GM19324 (cell line): Measurements from ENCODE around the gene HBM.
"Not testable (repeated sequence)": the region's sequence is repeated elsewhere in the genome, so short reads cannot be mapped to it uniquely, and the experiment has no call there.

Source experiments
- ATAC-seq: cut with Tn5 transposase; IDR thresholded peaks from one replicate; pipeline ENCODE4 v1.9.1; 2021; ENCODE audit warnings: mild to moderate bottlenecking, moderate library complexity; ENCODE audit not compliant: unreplicated experiment, low FRiP score

HBM gene

GRCh38 chr16:144797-145252 is 21.0 kb upstream of the HBM start:
- no peak for ATAC-seq

- ATAC-seq, result no peak
These were observed 19.1 kb upstream of the HBM start for GRCh38 chr16:146646-147045.

DNA sequence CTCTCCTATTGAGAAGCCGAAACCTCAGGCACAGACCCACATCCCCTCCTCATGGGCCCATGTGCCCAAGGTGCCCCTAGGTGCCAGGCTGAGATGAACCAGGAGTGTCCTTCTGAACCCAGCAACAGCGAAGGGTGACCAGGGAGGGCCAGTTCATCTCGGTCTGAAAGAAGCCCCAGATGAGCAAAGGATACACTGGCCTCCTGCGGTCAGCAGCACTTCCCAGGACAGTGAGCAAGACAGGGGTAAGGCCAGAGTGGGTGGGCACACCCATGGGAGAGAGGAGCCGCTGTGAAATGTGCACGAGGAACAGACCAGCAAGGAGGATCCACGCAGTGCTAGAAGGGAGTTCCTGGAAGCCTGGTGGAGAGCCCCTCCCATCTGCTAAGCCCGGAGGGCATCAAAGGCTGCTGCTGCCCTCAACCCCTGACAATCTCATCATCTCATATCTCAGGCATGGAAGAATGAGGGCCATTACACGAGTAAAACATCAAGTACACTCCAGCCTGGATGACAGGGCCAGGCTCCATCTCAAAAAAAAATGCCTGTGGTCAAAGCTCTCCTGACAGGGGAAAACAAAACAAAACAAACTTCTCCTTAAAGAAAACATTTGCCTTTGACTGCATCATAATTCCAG is 16.6 kb upstream of the HBM start:
- ATAC-seq, result no peak

- no peak for ATAC-seq
These were observed 13.3 kb upstream of the HBM start, which contains the start of gene HBZ for GRCh38 chr16:152141-153128. Gene HBZ, plus strand, starts transcription at chr16:152644. Its CDS starts 266 bp downstream, at chr16:152910.

DNA sequence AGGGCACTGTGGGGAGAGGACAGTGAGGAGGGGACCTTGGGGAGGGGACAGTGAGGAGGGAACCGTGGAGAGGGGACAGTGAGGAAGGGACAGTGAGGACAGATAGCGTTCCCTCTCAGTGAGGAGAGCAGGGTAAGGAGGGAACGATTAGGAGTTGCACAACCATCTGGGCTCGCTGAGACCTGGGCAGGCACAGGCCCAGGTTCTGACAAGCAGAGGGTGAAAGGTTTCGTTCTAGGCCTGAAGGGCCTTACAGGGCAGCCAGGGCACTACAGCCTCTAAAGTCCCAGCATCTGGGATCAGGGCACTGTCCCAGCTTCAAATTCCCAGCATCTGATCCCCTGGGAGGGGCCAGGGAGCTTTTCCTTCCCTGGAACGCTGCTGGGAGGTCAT is 12.7 kb upstream of the HBM start:
- ATAC-seq, result not testable (repeated sequence)

DNA sequence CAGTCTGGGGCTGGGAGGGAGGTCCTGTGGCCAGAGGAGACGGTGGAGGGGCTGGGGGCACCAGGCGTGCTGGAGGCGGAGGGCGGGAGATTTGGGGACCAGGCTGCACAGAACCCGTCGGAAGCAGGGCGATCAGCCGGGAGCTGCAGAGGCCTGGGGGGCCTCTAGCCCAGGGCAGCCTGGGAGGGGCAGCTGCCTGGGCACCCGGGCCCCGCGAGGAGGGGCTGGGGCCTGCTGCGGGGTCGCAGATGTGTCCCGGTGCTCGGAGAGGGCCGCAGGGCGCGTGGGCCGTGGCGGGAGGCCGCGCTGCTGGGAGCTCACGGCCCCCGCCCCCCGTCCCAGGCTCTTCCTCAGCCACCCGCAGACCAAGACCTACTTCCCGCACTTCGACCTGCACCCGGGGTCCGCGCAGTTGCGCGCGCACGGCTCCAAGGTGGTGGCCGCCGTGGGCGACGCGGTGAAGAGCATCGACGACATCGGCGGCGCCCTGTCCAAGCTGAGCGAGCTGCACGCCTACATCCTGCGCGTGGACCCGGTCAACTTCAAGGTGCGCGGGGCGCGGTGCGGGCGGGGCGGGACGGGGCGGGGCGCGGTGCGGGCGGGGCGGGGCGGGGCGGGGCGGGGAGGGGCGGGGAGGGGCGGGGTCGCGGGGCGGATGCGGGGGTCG is 12.1 kb upstream of the HBM start:
- ATAC-seq, result not testable (repeated sequence)

DNA sequence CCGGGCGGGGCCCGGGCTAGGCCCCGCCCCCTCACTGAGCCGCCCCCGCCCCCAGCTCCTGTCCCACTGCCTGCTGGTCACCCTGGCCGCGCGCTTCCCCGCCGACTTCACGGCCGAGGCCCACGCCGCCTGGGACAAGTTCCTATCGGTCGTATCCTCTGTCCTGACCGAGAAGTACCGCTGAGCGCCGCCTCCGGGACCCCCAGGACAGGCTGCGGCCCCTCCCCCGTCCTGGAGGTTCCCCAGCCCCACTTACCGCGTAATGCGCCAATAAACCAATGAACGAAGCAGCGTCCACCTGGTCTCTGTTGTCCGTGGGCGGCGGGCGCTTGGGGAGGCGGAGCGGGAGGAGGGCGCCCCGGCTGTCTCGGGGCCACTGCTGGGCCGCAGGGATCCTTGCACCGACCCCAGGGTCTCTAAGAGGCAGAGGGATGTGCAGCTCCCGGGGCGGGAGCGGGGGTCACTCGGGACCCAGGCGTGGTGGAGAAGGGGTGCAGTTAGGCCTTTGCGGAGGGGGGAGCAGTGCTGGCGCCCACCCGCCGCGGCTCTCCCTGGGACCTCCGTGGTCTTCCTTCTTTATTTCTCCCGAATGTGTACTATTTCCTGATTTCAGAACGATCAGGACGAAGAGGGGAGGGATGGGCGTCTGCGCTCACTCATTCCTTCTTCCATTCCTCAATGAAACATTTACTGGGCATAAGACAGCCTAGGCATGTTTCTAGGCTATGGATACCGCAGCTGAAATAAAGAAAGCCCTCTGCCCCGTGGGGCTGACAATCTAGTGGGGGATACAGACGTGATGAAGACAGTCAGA is 11.4 kb upstream of the HBM start:
- ATAC-seq, result no peak

- no peak for ATAC-seq
These were observed 10.8 kb upstream of the HBM start for GRCh38 chr16:155031-155398.

DNA sequence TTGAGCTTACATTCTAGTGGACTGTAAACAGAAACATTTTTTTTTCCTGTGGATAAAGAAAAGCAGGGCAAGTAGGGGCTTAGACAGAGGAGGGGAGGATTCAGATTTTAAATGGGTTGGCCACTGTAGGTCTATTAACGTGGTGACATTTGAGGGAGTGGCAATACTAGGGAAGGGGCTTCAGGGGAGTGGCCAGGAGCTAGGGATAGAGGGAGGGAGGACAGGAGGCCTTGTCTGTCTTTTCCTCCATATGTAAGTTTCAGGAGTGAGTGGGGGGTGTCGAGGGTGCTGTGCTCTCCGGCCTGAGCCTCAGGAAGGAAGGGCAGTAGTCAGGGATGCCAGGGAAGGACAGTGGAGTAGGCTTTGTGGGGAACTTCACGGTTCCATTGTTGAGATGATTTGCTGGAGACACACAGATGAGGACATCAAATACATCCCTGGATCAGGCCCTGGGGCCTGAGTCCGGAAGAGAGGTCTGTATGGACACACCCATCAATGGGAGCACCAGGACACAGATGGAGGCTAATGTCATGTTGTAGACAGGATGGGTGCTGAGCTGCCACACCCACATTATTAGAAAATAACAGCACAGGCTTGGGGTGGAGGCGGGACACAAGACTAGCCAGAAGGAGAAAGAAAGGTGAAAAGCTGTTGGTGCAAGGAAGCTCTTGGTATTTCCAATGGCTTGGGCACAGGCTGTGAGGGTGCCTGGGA is 6.5 kb upstream of the HBM start:
- ATAC-seq, result no peak

DNA sequence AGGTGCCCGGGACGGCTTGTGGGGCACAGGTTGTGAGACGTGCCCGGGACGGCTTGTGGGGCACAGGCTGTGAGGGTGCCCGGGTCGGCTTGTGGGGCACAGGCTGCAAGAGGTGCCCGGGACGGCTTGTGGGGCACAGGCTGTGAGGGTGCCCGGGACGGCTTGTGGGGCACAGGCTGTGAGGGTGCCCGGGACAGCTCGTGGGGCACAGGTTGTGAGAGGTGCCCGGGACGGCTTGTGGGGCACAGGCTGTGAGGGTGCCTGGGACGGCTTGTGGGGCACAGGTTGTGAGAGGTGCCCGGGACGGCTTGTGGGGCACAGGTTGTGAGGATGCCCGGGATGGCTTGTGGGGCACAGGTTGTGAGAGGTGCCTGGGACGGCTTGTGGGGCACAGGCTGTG is 5.5 kb upstream of the HBM start:
- ATAC-seq, result not testable (repeated sequence)

- no peak for ATAC-seq
These were observed 5.0 kb upstream of the HBM start for GRCh38 chr16:160691-161190.

- no peak for ATAC-seq
These were observed 3.3 kb upstream of the HBM start for GRCh38 chr16:162271-162991.

DNA sequence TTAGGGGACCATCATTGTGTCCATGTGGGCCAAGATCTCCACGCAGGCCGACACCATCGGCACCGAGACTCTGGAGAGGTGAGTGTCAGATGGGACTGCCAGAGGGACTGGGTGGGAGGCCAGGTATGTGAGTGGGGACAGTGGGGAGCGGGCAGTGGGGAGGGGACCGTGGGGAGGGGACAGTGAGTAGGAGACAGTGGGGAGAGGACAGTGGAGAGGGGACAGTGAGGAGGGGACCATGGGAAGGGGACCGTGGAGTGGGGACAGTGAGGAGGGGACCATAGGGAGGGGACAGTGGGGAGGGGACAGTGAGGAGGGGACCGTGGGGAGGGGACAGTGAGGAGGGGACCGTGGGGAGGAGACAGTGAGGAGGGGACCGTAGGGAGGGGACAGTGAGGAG is 2.6 kb upstream of the HBM start:
- ATAC-seq, result not testable (repeated sequence)

DNA sequence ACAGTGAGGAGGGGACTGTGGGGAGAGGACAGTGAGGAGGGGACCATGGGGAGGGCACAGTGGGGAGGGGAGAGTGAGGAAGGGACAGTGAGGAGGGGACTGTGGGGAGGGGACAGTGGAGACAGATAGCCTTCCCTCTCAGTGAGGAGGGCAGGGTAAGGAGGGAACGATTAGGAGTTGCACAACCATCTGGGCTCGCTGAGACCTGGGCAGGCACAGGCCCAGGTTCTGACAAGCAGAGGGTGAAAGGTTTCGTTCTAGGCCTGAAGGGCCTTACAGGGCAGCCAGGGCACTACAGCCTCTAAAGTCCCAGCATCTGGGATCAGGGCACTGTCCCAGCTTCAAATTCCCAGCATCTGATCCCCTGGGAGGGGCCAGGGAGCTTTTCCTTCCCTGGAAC is 2.1 kb upstream of the HBM start:
- ATAC-seq, result not testable (repeated sequence)

GRCh38 chr16:164134-164823 is 1.5 kb upstream of the HBM start:
- ATAC-seq, result not testable (repeated sequence)

- no peak for ATAC-seq
These were observed 795 bp upstream of the HBM start for GRCh38 chr16:164827-165538.

DNA sequence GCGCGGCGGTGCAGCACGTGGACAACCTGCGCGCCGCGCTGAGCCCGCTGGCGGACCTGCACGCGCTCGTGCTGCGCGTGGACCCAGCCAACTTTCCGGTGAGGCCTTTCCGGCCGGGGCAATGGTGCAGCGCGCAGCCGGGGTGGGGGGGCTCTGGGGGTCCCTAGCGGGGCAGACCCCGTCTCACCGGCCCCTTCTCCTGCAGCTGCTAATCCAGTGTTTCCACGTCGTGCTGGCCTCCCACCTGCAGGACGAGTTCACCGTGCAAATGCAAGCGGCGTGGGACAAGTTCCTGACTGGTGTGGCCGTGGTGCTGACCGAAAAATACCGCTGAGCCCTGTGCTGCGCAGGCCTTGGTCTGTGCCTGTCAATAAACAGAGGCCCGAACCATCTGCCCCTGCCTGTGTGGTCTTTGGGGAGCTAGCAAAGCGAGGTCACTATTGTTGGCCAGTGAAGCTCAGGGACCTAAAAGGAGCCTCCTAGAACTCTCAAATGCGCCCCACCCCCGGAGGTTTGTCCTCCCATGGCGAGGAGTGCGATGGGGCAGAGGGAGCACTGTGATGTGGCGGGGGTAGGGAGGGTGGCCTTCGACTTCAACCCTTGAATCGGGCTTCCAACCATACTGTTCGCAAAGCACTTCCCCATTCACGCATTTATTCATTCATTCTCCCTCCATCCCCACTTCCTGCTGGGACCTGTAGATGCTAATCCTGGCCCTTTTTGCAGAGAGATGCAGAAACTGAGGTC is 770 bp downstream of the HBM start:
- ATAC-seq, result no peak
